Epithelial cell of prostate (primary cell): Measurements from ENCODE around the gene DCP2.

Source experiments
- DNase-seq: peaks from one replicate; pipeline ENCODE4 v3.0.0-alpha.2; 2011; ENCODE audit warnings: low read depth, low spot score
- H3K27ac ChIP-seq: fragments of 450-650 bp; 2 replicates; pipeline ENCODE4 v1.5.1; 2017; ENCODE audit warnings: mild to moderate bottlenecking

DCP2 gene

DNA sequence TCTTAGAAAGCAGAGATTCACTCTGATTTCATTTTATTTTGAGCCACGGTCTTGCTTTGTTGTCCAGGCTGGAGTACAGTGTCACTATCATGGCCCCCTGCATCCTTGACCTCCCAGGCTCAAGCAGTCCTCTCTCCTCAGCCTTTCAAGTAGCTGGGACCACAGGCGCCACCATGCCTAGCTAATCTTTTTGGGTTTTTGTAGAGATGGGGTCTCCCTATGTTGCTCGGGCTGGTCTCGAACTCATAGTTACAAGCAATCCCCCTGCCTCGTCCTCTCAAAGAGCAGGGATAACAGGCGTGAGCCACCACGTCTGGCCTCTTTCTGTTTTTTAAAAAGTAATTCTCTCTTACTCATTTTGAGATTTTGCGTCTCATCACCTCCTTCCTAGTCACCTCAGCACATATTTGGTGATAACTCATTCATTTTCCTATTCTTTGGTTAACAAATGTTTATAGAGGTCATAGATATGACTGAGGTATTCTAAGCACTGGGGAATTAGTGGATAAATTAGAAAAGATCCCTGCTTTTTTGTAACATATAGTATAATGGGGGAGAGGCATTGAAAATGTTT, 10.8 kb upstream of the DCP2 start:
- H3K27ac ChIP-seq: no peak overlapping the region
- no peak for DNase-seq

DNA sequence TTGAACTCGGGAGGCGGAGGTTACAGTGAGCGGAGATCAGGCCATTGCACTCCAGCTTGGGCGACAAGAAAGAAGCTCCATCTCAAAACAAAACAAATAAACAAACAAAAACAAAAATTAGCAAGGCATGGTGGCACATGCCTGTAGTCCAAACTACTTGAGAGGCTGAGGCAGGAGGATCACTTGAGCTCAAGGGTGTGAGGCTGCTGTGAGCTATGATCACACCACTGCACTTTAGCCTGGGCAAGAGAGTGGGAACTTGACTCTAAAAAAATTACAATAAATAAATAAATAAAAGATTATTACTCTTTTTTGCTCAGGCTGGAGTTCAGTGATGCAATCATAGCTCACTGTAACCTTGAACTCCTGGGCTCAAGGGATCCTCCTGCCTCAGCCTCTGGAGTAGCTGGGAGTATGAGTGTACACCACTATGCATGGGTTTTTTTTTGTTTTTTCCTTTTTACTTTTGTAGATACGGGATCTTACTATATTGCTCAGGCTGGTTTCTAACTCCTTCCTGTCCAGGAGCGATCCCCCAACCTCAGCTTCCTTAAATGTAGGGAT, 9.0 kb upstream of the DCP2 start:
- no peak overlapping the region for H3K27ac ChIP-seq
- no peak for DNase-seq

DNA sequence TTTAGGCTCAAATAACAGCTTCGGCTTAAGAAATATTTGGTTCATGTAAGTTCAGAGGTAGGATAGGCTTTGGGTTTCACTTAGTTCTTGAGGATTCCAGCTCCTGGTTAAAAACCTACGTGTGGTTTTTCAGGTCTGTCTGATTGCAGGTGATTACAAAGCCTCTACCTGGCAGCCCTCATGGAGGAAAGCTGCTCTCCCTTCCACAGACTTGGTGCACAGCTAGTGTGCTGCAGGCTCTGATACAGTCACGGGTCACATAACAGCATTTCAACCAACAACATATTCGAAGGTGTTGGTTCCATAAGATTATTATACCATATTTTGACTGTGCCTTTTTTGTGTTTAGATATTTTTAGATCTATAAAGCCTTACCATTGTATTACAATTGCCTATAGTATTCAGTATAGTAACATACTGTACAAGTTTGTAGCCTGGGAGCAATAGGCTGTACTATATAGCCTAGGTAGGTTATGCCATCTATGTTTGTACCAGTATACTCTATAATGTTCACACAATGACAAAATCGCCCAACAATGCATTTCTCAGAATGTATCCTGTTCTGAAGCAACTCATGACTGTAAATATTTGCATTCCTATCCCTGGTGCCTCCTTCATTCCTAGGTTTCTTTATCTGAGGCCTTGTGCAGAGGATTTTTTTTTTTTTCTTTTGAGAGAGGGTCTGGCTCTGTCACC, 8.0 kb upstream of the DCP2 start:
- no peak for DNase-seq
- peak overlapping the region; percentile 17 for H3K27ac ChIP-seq

GRCh38 chr5:112971276-112971675, 5.3 kb upstream of the DCP2 start:
- DNase-seq: no peak
- H3K27ac ChIP-seq: no peak overlapping the region

DNA sequence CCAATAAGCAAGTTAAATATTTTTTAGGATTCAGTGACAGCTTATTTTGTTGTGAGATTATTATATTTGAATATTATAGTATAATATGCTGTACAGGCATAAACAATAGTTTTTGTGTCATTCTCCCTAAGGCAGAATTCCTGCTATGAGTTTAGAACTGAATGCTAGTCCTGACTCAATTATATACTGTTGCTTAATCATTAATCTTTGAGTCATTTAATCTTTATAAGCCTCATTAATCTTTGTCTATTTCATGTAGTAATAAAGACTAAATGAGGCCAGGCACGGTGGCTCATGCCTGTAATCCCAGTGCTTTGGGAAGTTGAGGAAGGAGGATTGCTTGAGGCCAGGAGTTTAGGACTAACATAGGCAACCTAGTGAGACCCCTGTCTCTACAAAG, 3.6 kb upstream of the DCP2 start:
- no peak for DNase-seq
- H3K27ac ChIP-seq: no peak overlapping the region

DNA sequence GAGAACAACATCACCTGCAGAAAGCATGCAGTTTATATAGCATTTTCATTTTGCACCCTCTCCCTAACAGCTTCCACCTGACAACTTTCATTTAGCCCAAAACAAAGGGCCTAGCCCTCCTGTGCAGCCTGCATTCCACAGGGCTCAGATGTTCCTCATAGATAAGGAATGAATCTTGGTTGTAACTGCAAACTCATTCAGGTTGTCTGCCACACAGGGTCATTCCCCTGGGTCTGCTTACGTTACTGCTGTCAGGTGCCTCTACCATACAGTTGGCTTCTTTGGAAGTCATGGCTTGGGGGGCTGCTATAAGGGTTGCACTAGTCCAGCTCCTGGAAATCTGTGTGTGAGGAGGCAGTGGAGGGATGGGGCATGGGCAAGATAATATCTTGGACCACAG, 2.7 kb upstream of the DCP2 start:
- no peak for DNase-seq
- no peak overlapping the region for H3K27ac ChIP-seq

- DNase-seq: no peak
- no peak overlapping the region for H3K27ac ChIP-seq
Measured at GRCh38 chr5:112974901-112975300, 1.7 kb upstream of the DCP2 start.

DNA sequence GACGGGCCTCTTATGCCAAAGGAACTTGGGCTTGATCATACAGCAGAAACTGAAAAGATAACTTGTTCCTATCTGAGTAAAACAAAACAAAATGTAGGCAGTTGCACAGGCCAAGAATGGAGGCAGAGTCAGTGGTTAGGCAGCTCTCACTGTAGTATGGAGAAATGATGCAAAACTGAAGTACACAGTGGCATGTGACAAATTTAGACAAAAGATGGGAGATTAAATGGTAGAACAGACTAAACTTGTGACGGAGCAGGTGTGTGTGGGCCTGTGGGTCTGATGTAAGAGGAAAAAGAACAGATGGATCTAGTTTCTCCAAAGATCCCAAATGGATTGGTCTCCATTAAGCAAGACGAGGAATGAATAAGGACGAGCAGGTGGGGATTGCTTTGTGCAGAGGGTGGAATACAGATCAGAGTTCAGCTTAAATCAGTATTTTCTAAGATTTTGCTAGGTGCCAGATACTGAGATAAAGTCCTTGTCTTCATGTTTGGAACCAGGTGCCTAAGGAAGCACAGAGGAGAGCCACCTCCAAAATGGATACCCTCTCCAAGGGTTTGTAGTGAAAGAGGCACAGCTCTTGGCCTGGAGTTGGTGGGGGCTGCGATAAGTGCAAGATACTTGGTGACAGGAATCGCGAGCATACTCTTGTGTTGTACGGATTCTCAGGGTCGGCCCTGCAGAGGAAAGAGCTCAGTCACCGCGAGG, 722 bp upstream of the DCP2 start:
- DNase-seq: no peak
- peak overlapping the region; percentile 89 for H3K27ac ChIP-seq

DNA sequence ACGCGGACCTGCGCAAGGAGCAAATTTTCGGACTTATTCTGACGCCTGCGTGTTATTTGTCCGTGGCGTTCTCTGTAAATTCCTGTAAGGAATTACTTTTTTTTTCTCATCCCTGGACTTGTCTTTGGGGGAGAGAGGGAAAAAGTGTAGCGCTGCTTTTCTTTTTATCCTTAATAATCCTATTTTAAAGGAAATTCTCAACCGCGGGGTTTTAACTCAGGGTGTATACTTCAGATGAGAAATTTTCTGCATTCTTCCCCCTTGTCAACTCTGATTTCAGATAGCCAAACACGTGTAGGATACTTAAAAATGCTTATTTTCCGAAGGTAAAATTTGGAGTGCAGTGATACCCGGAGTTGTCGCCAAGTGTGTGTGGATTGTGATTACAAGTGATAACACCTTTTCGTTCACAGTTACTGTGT, 853 bp downstream of the DCP2 start:
- peak overlapping the region; percentile 89 for H3K27ac ChIP-seq
- DNase-seq: no peak

GRCh38 chr5:112978836-112979235, 2.2 kb downstream of the DCP2 start:
- DNase-seq: no peak
- H3K27ac ChIP-seq: peak overlapping the region; percentile 89

DNA sequence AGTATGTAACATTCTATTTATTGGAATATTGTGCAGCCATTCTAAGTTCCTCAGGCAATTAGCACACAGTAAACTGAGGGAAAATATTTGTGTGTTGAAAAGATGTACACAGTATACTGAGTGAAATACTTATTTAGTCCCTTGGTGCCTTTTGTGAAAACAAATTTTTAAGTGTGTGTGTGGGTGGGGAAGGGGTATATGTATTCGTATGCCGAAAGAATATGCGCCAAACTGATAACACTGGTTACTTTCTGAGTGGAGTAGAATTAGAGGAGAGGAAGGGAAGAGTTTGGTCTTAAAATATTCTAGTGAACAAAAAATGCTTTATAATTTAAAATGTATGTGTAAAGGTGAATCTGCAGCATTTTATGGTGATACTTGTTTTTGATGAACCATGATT, 3.1 kb downstream of the DCP2 start:
- no peak overlapping the region for H3K27ac ChIP-seq
- no peak for DNase-seq

DNA sequence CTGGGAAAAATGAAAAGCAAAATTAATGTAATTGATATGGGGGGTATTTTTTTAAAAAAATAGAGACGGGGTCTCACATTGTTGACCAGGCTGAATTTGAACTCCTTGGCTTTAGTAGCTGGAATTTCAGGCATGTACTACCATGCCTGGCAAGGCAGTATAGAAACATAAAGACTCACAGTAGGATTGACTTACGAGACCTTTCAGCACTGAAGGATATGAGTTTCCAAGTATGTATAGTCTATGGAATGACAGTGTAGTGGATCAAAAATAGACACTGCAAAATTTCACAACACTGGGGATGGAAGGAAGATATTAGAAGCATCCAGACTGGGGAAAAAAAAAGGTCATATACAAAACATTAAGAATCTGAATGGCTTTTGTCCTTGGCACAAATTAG, 6.8 kb downstream of the DCP2 start:
- no peak overlapping the region for H3K27ac ChIP-seq
- no peak for DNase-seq

- no peak for DNase-seq
- H3K27ac ChIP-seq: no peak overlapping the region
Measured at GRCh38 chr5:112986224-112986623, 9.6 kb downstream of the DCP2 start.

DNA sequence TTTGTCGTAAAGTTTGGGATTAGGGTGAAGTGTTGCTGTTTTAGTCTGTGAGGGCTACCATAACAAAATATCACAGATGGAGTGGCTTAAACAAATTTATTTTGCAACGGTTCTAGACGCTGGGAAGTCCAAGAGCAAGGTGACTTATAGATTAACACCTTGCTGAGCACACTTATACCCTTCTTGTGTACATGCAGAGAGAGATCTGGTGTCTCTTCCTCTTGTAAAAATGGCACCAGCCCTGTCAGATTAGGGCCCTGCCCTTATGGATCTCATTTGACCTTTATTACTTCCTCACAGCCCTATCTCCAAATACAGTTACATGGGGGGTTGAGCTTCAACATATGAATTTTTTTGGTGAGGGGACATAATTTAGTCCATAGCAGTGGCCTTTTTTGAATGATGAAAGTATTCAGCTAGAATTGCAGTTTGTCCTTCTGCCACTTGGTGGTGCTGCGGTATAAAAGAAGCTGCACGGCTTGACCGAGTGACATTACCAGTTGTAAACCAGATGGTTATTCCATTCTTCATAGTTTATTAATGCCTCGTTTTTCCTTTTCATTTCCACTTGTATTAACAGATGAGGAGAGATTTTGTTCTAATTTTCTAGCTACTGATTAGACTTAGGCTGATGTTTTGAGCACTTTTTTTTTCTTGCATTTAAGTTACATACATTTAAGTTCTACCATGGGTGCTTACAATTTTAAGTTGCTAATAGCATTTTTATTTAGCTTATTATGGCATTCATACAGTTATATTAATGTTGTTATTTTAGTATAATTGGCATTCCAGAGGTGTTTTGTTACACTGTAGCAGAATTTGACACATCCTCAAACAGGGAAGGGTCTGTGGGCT, 19.4 kb downstream of the DCP2 start:
- H3K27ac ChIP-seq: peak overlapping the region; percentile 12

GRCh38 chr5:112996830-112997374, 20.3 kb downstream of the DCP2 start:
- H3K27ac ChIP-seq: no peak overlapping the region
- no peak for DNase-seq

More for the DNA sequence above, 19.4 kb downstream of the DCP2 start:
- DNase-seq: no peak

DNA sequence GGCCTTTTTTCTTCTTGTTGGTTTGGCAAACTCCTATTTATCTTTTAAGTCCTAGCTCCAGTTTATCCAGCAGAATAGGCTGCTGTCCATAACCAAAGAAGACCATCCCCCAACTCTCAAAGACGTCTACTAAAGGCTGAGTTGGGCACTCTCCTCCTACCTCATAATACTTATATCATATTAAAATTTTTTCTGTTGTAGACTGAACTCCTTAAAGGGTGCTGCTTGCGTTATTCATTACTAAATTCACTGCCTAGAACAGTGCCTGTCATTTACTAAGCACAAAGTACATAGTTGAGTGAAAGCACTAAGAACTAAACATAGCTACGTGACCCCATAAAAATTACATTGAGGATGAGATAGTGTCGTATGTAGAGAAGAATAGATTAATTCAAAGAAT, 21.7 kb downstream of the DCP2 start:
- H3K27ac ChIP-seq: no peak overlapping the region
- DNase-seq: no peak

DNA sequence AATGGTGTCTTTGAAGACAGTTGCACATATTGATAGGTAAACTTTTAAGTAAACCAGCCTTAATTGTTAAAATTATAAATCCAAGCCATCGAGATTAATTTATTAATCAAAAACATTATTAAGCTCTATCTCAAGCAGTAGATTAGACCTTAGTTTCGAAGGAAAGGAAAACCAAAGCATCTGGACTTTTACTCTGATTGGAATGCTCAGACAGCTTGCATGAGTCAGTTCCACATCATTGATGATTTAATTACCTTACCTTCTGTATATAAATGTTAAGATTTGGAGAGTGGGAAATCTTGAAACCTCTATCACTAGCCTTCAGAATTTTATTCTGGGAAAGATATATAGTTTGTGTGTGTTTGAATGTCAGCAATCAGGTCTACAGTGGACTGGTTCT, 23.9 kb downstream of the DCP2 start:
- DNase-seq: no peak
- H3K27ac ChIP-seq: peak overlapping the region; percentile 30

DNA sequence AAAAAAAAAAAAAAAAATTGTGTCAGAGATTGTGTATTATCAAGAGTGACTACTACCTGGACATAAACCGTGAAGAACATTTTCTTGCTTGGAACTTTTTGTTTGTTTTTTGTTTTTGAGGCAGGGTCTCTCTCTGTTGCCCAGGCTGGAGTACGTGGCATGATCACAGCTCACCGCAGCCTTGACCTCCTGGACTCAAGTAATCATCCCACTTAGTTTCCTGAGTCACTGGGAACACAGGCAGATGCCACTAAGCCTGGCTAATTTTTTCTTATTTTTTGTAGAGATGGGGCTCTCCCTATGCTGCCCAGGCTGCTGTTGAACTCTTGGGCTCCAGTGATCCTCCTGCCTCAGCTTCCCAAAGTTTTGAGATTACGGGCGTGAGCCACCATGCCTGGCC, 25.8 kb downstream of the DCP2 start:
- DNase-seq: no peak
- no peak overlapping the region for H3K27ac ChIP-seq

DNA sequence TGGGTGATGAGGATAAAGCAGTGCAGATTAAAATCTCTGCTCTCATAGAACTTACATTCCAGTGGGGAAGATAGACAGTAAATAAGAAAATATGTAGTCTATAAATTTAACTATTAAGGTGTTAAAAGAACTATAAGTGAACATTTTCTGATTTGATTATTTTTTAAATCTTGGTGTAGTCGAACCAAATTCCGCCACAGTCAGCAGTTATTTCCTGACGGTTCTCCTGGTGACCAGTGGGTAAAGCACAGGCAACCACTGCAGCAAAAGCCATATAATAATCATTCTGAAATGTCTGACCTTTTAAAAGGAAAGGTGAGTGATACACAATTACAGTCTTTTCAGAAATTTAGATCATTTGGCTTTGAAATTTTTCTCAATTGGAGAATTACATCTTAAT, 27.2 kb downstream of the DCP2 start:
- H3K27ac ChIP-seq: no peak overlapping the region
- DNase-seq: no peak

DNA sequence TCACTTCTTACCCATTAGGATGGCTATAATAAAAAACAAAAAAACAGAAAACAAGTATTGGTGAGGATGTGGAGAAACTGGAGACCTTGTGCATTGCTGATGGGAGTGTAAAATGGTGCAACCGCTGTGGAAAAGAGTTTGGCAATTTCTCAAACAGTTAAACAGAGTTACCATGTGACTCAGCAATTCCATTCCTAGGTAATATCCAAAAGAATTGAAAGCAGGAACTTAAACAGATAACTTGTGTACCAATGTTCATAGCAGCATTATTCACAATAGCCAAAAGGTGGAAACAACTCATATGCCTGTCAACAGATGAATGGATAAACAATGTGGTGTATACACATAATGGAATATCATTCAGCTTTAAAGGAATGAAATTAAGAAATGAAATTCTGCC, 28.9 kb downstream of the DCP2 start:
- no peak for DNase-seq
- H3K27ac ChIP-seq: peak overlapping the region; percentile 2
